RWPE1 (cell line): ENCODE measurements around the gene LAPTM5.

ENCODE experiments used
- CTCF ChIA-PET: fragments of 350-600 bp; sonication (Branson Sonifier 250); formaldehyde crosslinking; extraction: SDS; loops from one replicate; lab custom pipeline; 2021; lab: Yijun Ruan, JAX
- POLR2A ChIA-PET: fragments of 400-600 bp; formaldehyde crosslinking; extraction: SDS; loops from one replicate; lab custom pipeline; 2020; ENCODE audit warnings: antibody characterized with exemption; ENCODE audit not compliant: low non-redundant PET; lab: Yijun Ruan, JAX
- DNase-seq: peaks from one replicate; pipeline ENCODE4 v3.0.0; 2012; ENCODE audit warnings: low spot score
- H3K27ac ChIP-seq: fragments of 450-650 bp; 2 replicates; pipeline ENCODE4 v1.5.1; 2017
- CTCF ChIP-seq: fragments of 450-650 bp; conservative IDR thresholded peaks from 2 replicates; pipeline ENCODE4 v1.5.1; 2017; ENCODE audit warnings: low read depth, mild to moderate bottlenecking

Gene LAPTM5

GRCh38 chr1:30782361-30783255 is 25.0 kb upstream of the LAPTM5 start:
- CTCF ChIA-PET: interaction anchor here (0.6 to 3.4 kb wide), 23 partner anchors 8 to 976 kb away, joined by 3 to 48 read pairs (median 4); no protein-coding TSS in a partner anchor
- peak; percentile 81 for DNase-seq
- peak; percentile 63 for TF ChIP-seq CTCF
- POLR2A ChIA-PET: no interaction called here
- 0 out of 2 replicates have a peak overlapping the region, but pooled peaks have one; percentile 24 for H3K27ac ChIP-seq

- no peak for TF ChIP-seq CTCF
- no peak for DNase-seq
- CTCF ChIA-PET: interaction anchor here (0.7 to 3.4 kb wide), 14 partner anchors 9 to 1239 kb away, joined by 3 to 48 read pairs (median 6); no protein-coding TSS in a partner anchor
- H3K27ac ChIP-seq: no peak overlapping the region
- POLR2A ChIA-PET: no interaction called here
These were observed 24.3 kb upstream of the LAPTM5 start for GRCh38 chr1:30781906-30782305.

- ChIA-PET CTCF (interaction anchor here (0.6 to 3.4 kb wide), 5 partner anchors 11 to 1107 kb away, joined by 4 to 63 read pairs (median 7); no protein-coding TSS in a partner anchor), POLR2A (interaction anchor here (2.7 kb wide), 1 partner anchor 62 kb away, joined by 12 read pairs; no protein-coding TSS in a partner anchor)
- no peak overlapping the region for H3K27ac ChIP-seq
- DNase-seq: no peak
- no peak for TF ChIP-seq CTCF
These were observed 22.8 kb upstream of the LAPTM5 start for GRCh38 chr1:30780409-30780808.

- POLR2A ChIA-PET: interaction anchor here (0.6 to 2.7 kb wide), 3 partner anchors 58 to 61 kb away, joined by 3 to 12 read pairs (median 4); no protein-coding TSS in a partner anchor
- H3K27ac ChIP-seq: no peak overlapping the region
- TF ChIP-seq CTCF: peak; percentile 92
- peak; percentile 61 for DNase-seq
- CTCF ChIA-PET: interaction anchor here (0.5 to 3.4 kb wide), 32 partner anchors 10 to 1523 kb away, joined by 3 to 63 read pairs (median 4); partner anchors contain the start of gene LAPTM5
These were observed 21.9 kb upstream of the LAPTM5 start for GRCh38 chr1:30779294-30780071.

- H3K27ac ChIP-seq: peak overlapping the region; percentile 16; the same call in 1 of the 2 replicates
- no peak for TF ChIP-seq CTCF
- ChIA-PET CTCF (interaction anchor here (0.6 to 3.4 kb wide), 8 partner anchors 12 to 814 kb away, joined by 3 to 63 read pairs (median 4); no protein-coding TSS in a partner anchor), POLR2A (interaction anchor here (1.4 to 2.7 kb wide), 2 partner anchors 58 to 60 kb away, joined by 4 to 12 read pairs; no protein-coding TSS in a partner anchor)
- no peak for DNase-seq
These were observed 21.4 kb upstream of the LAPTM5 start for GRCh38 chr1:30778979-30779293.
